HepG2 (cell line): ENCODE measurements around the gene PKMYT1. TPM values are rescaled to one million over a fixed set of nuclear protein-coding genes. Genes with fewer than 3 reads are reported as not detected.

Source experiments
- ATF7-NPFF ChIP-seq: sonication (generic); formaldehyde crosslinking; IDR thresholded peaks from 2 replicates; pipeline ENCODE4 v1.8.1; 2023; ENCODE audit warnings: mild to moderate bottlenecking, low read depth, missing genetic modification reagents, moderate library complexity
- ATRX ChIP-seq: sonication (generic); formaldehyde crosslinking; IDR thresholded peaks from 2 replicates; pipeline ENCODE4 v1.4.0; 2020; ENCODE audit warnings: missing genetic modification reagents, borderline replicate concordance
- BCL6 ChIP-seq: IDR thresholded peaks from 2 replicates; pipeline ENCODE4 v1.6.1; 2016; ENCODE audit warnings: missing genetic modification reagents, missing compliant biosample characterization
- CREB1 ChIP-seq, 2 experiments: fragments of 450-650 bp in 1 of 2; IDR thresholded peaks; 2 replicates each; pipeline ENCODE4 v1.6.1; 2016 to 2017; ENCODE audit warnings: control low read depth in 1 of 2, mild to moderate bottlenecking in 1 of 2, missing compliant biosample characterization in 1 of 2, missing genetic modification characterization in 1 of 2
- MED13 ChIP-seq: sonication (generic); formaldehyde crosslinking; IDR thresholded peaks from 2 replicates; pipeline ENCODE4 v1.5.0; 2020; ENCODE audit warnings: missing genetic modification reagents
- MEIS1 ChIP-seq: sonication (generic); formaldehyde crosslinking; IDR thresholded peaks from 2 replicates; pipeline ENCODE4 v1.9.0; 2021; ENCODE audit warnings: mild to moderate bottlenecking, missing genetic modification reagents, moderate library complexity, borderline replicate concordance
- PHF5A ChIP-seq: IDR thresholded peaks from one replicate; pipeline ENCODE4 v1.6.1; 2018; ENCODE audit warnings: low read depth, missing genetic modification reagents; ENCODE audit not compliant: unreplicated experiment
- PITX1 ChIP-seq: sonication (generic); formaldehyde crosslinking; IDR thresholded peaks from 2 replicates; pipeline ENCODE4 v1.5.1; 2020; ENCODE audit warnings: mild to moderate bottlenecking, missing genetic modification reagents
- RFX5 ChIP-seq: IDR thresholded peaks from 2 replicates; pipeline ENCODE4 v1.6.1; 2011; ENCODE audit warnings: low read depth, low read length, improper control_type of control experiment
- RXRB ChIP-seq: IDR thresholded peaks from 2 replicates; pipeline ENCODE4 v1.6.1; 2016; ENCODE audit warnings: borderline replicate concordance, missing genetic modification reagents, missing compliant biosample characterization
- SALL1 ChIP-seq: sonication (generic); formaldehyde crosslinking; IDR thresholded peaks from 2 replicates; pipeline ENCODE4 v1.8.0; 2022; ENCODE audit warnings: mild to moderate bottlenecking, missing genetic modification reagents
- STAG1 ChIP-seq: sonication (generic); formaldehyde crosslinking; IDR thresholded peaks from 2 replicates; pipeline ENCODE4 v1.4.0; 2020; ENCODE audit warnings: missing genetic modification reagents
- ZBTB8A ChIP-seq: sonication (generic); formaldehyde crosslinking; IDR thresholded peaks from 2 replicates; pipeline ENCODE4 v1.4.0; 2020; ENCODE audit warnings: mild to moderate bottlenecking, low read depth, missing genetic modification reagents, borderline replicate concordance
- ZFP36L1 ChIP-seq: sonication (generic); formaldehyde crosslinking; IDR thresholded peaks from 2 replicates; pipeline ENCODE4 v1.8.0; 2022; ENCODE audit warnings: mild to moderate bottlenecking, missing genetic modification reagents, moderate library complexity
- ZFP91 ChIP-seq: sonication (generic); formaldehyde crosslinking; IDR thresholded peaks from 2 replicates; pipeline ENCODE4 v1.9.0; 2022; ENCODE audit warnings: missing genetic modification reagents, mild to moderate bottlenecking, borderline replicate concordance
- ZNF546 ChIP-seq: sonication (generic); formaldehyde crosslinking; conservative IDR thresholded peaks from 2 replicates; pipeline ENCODE4 v1.8.1; 2023; ENCODE audit warnings: mild to moderate bottlenecking, missing genetic modification reagents
- ZZZ3 ChIP-seq: sonication (generic); formaldehyde crosslinking; IDR thresholded peaks from 2 replicates; pipeline ENCODE4 v1.4.0; 2020; ENCODE audit warnings: missing genetic modification reagents, mild to moderate bottlenecking, borderline replicate concordance
- polyA plus RNA-seq, 8 experiments: library from polyadenylated mRNA; depleted of rRNA in 3 of 8; stranded (reverse) in 7 of 8; unstranded in 1 of 8; fragments of >200 nt; fragmentation: Illumina TruSeq in 4 of 8; extraction: Trizol in 4 of 8; gene quantifications; 2 replicates each; pipeline versions ENCODE4 v1.2.1 to v1.2.3, GENCODE V29; 2011 to 2016; ENCODE audit warnings: low read depth in 4 of 8, missing spikeins in 1 of 8, mixed read lengths in 1 of 8; ENCODE audit not compliant: insufficient read depth in 1 of 8
- total RNA-seq, 5 experiments: library from RNA; depleted of rRNA; stranded (reverse); fragments of >200 nt; fragmentation: Illumina TruSeq; extraction: Trizol; gene quantifications; 2 replicates each; pipeline ENCODE4 v1.2.3, GENCODE V29; 2016; ENCODE audit warnings: low read depth in 1 of 5
- TF ChIP-seq, protein P1 (sequence below), 2 experiments: sonication (generic) in 1 of 2; formaldehyde crosslinking in 1 of 2; IDR thresholded peaks; 2 replicates each; pipeline versions ENCODE4 v1.4.0 to v1.6.1; 2018 to 2020; ENCODE audit warnings: missing genetic modification reagents in 2 of 2, borderline replicate concordance in 1 of 2, low read depth in 1 of 2, mild to moderate bottlenecking in 1 of 2, missing biosample characterization in 1 of 2
- TF ChIP-seq, protein P2 (sequence below): sonication (generic); formaldehyde crosslinking; IDR thresholded peaks from 2 replicates; pipeline ENCODE4 v1.5.1; 2020; ENCODE audit warnings: missing genetic modification reagents, mild to moderate bottlenecking, borderline replicate concordance

Gene PKMYT1
- total and polyA plus RNA-seq, 2 of the 13 experiments (the other 11 are each of a cell fraction or from before 2014, with no cell fraction given), result 7.0 to 27.8 TPM

DNA sequence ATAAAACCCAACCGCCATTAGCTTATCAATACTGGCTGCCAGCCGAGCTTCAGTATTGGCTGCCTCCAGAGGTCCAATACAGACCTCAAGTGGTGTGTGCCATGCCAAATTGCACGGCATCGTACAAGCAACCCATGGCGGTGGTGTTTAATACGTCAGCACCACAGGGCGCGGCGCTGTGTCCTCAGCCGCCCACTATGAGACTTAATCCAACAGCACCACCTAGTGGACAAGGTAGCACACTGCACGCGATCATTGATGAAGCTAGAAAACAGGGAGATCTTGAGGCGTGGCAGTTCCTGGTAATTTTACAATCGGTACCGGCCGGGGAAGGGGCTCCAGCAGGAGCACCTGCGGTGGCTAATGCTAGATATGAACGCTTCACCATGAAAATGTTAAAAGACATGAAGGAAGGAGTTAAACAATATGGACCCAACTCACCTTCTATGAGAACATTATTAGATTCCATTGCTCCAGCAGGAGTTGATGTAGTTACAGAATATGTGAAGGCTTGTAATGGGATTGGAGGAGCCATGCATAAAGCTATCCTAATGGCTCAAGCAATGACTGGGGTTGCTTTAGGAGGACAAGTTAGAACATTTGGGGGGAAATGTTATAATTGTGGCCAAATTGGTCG, 53.1 kb downstream of the PKMYT1 start (continued):
- TF ChIP-seq, protein P1, sequence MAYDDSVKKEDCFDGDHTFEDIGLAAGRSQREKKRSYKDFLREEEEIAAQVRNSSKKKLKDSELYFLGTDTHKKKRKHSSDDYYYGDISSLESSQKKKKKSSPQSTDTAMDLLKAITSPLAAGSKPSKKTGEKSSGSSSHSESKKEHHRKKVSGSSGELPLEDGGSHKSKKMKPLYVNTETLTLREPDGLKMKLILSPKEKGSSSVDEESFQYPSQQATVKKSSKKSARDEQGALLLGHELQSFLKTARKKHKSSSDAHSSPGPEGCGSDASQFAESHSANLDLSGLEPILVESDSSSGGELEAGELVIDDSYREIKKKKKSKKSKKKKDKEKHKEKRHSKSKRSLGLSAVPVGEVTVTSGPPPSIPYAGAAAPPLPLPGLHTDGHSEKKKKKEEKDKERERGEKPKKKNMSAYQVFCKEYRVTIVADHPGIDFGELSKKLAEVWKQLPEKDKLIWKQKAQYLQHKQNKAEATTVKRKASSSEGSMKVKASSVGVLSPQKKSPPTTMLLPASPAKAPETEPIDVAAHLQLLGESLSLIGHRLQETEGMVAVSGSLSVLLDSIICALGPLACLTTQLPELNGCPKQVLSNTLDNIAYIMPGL (CRISPR knock-in tag; IDR thresholded peaks at IDR 0.05; ENCODE audit: borderline replicate concordance in 1 of 2, low read depth in 1 of 2), result 0 out of 4 replicates have a peak, but pooled peaks of 1 of the 2 experiments have one; percentile 52
- TF ChIP-seq ATRX (CRISPR knock-in tag) (no peak), STAG1 (CRISPR knock-in tag) (peak; percentile 86), PHF5A (CRISPR knock-in tag) (no peak), MED13 (CRISPR knock-in tag) (no peak), ZFP91 (CRISPR knock-in tag) (peak; percentile 22; the same call in 1 of the 2 replicates), MEIS1 (CRISPR knock-in tag) (no peak), ZBTB8A (no peak), ZNF546 (CRISPR knock-in tag) (no peak), PITX1 (CRISPR knock-in tag) (peak; percentile 51; the same call in 1 of the 2 replicates), ATF7-NPFF (CRISPR knock-in tag) (no peak), RFX5 (no peak), RXRB (CRISPR knock-in tag) (peak; percentile 44; the same call in 1 of the 2 replicates), ZFP36L1 (CRISPR knock-in tag) (no peak), CREB1 (IDR thresholded peaks at IDR 0.05) (peak; percentile 65; the same call in 1 of the 2 replicates), CREB1 (CRISPR knock-in tag; IDR thresholded peaks at IDR 0.05) (peak; percentile 66), SALL1 (CRISPR knock-in tag) (peak; percentile 53; the same call in 1 of the 2 replicates), ZZZ3 (CRISPR knock-in tag) (no peak), BCL6 (CRISPR knock-in tag) (no peak)
- TF ChIP-seq, protein P2, sequence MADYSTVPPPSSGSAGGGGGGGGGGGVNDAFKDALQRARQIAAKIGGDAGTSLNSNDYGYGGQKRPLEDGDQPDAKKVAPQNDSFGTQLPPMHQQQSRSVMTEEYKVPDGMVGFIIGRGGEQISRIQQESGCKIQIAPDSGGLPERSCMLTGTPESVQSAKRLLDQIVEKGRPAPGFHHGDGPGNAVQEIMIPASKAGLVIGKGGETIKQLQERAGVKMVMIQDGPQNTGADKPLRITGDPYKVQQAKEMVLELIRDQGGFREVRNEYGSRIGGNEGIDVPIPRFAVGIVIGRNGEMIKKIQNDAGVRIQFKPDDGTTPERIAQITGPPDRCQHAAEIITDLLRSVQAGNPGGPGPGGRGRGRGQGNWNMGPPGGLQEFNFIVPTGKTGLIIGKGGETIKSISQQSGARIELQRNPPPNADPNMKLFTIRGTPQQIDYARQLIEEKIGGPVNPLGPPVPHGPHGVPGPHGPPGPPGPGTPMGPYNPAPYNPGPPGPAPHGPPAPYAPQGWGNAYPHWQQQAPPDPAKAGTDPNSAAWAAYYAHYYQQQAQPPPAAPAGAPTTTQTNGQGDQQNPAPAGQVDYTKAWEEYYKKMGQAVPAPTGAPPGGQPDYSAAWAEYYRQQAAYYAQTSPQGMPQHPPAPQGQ (CRISPR knock-in tag), result 0 out of 2 replicates have a peak, but pooled peaks have one; percentile 39
